HG03045 (cell line): ENCODE results near the gene ZG16.
A peak's percentile ranks its signal among the peaks of the same experiment; 100 is the strongest.

Source experiments
- ATAC-seq: cut with Tn5 transposase; IDR thresholded peaks from one replicate; pipeline ENCODE4 v1.9.1; 2021; ENCODE audit warnings: mild to moderate bottlenecking, moderate library complexity; ENCODE audit not compliant: unreplicated experiment

ZG16 gene

DNA sequence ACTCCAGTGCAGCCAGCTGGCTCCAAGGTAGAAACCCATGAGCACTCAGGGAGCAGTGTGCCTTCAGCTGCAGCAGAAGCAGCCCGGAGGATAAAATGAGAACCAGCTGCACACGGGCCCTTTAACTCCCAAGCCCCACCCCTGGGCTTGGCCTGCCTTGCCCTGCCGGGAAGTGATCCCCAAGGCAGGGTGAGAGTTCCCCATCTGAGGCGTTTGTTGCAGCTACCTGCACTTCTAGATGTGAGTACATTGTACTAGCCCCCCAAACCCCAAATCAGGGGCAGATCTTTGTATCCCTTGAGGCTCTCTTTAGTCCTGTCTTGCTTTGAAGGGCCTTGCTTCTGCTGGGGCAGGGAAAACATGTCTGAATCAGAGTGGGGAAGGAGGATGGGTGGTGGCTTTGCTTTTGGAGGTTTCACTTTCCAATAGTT, 42.2 kb downstream of the ZG16 start, which contains the start of gene MVP:
MVP (plus strand) TSS at position 192 of the 431 bp plus-strand sequence. CDS start 10,088 bp downstream, outside the sequence.
- no peak for ATAC-seq

GRCh38 chr16:29820730-29821642, 42.9 kb downstream of the ZG16 start:
- peak; percentile 35 for ATAC-seq

GRCh38 chr16:29821643-29822115, 43.6 kb downstream of the ZG16 start:
- no peak for ATAC-seq

- ATAC-seq = no peak
Measured at GRCh38 chr16:29824589-29825144, 46.6 kb downstream of the ZG16 start.

DNA sequence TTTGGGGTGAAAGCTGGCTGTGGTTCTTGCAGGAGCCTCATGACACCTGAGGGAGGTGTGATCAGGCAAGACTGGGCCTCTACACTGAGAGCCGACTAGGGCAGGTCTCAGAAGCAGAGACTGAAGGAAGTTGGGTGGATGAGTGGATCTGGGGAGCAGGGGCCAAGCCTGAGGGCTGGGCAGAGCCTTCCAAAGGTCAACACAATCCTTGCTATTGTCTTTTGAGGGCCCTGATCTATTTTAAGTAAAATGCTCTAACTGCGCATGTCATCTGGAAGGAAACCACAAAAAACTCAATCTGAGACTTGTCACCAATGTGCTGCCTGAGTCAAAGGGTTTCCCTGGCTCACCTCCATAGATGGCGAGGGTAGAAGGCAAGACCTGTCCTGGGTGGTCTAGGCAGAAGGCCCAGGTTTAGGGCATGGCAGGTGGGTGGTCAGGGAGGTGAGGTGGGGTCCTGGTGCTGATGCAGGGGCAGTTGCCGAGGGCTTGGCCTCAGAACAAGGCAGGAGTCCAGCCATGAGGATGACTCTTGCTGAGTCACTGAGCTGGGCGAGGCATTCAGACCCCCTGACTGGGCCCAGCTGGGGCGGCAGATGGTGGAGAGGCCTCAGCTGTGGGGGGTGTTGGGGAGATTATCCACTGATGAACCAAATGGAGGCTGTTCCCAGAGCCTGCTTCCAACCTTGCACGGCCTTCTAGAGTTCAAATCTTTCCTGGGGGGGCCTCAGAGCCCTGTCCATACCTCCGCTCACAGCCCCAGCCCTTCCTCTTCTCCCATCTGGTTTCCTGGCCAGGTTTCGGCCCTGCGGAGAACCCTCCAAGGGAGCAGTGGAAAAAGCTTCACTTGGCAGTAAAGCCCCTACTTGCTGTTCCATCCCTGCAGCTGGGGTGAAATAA, 47.3 kb downstream of the ZG16 start:
- no peak for ATAC-seq

DNA sequence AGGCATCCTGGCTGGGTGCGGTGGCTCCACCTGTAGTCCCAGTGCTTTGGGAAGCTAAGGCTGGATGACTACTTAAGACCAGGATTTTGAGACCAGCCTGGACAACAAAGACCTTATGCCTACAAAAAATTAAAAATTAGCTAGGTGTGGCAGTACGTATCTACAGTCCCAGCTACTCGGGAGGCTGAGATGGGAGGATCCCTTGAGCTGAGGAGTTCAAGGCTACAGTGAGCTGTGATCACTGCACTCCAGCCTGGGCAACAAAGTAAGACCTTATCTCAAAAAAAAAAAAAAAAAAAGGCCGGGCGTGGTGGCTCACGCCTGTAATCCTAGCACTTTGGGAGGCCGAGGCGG, 48.3 kb downstream of the ZG16 start:
- no peak for ATAC-seq

DNA sequence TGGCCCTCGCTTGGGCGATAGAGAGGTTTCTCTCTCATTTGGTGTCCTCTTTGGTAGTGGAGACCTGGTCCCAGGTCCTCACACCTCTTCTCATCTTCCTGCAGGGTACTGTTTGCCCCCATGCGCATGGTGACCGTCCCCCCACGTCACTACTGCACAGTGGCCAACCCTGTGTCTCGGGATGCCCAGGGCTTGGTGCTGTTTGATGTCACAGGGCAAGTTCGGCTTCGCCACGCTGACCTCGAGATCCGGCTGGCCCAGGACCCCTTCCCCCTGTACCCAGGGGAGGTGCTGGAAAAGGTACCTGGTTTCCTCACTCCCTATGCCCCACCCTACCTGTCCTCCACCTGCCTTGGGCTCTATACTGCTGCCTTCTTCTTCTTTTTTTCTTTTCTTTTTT, 52.7 kb downstream of the ZG16 start:
- ATAC-seq = no peak

GRCh38 chr16:29831490-29831889, 53.4 kb downstream of the ZG16 start:
- ATAC-seq = no peak
